ENCODE results near the gene ELK4.

The ELK4 gene

DNA sequence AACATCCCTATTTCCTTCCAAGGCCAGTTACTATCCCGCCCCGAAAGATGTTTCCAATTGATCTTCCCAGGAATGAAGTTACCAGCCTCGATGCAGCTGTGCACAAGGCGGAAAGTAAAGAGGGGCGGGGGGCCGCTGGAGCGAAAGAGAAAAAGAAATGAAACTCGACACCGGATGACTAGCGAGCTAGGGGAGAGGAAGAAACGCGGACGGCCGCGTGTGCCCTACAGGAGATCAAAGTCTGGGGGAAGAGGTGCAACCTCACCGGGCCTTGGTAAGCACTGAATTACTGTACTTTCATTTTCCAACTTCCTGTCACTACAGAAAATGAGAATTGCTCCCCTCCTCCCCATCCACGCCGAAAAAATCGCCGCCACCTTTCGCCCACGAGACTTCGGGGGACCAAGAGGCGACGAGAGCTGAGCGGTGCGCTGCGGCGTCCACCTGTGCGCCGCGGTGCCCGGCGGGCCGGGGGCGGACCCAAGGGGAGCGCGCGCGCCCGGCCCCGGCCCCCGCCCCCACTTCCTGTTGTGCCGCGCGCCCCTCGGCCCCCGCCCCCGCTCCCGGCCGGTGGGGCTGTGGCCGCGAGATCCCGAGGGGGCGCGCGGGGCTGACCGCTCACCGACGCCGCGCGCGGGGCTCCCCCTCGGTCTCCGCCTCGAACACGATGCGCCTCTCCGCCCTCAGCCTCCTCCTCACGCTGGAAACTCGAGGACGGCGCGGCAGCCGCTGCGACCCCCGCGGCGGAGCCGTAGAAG is 622 bp downstream of the ELK4 start:
- H3K27me3 ChIP-seq: no peaks in the 10 kb centered on the region
- H3K36me3 ChIP-seq: no peaks in the 10 kb centered on the region
- peak overlapping the region; percentile 96 to 99 for H3K27ac ChIP-seq
- H3K4me1 ChIP-seq: peaks cover 0 to 38% (median 22%) of the 10 kb centered on the region in 4 donors
- H3K4me3 ChIP-seq: peak overlapping the region; percentile 76 to 86
- peak; percentile 50 to 74 for DNase-seq
- intact Hi-C loops (cut with DNase I; ENCODE audit: low total_unique reads): no loop called here
- no peaks in the 10 kb centered on the region for H3K9me3 ChIP-seq
- TF ChIP-seq, protein P1, sequence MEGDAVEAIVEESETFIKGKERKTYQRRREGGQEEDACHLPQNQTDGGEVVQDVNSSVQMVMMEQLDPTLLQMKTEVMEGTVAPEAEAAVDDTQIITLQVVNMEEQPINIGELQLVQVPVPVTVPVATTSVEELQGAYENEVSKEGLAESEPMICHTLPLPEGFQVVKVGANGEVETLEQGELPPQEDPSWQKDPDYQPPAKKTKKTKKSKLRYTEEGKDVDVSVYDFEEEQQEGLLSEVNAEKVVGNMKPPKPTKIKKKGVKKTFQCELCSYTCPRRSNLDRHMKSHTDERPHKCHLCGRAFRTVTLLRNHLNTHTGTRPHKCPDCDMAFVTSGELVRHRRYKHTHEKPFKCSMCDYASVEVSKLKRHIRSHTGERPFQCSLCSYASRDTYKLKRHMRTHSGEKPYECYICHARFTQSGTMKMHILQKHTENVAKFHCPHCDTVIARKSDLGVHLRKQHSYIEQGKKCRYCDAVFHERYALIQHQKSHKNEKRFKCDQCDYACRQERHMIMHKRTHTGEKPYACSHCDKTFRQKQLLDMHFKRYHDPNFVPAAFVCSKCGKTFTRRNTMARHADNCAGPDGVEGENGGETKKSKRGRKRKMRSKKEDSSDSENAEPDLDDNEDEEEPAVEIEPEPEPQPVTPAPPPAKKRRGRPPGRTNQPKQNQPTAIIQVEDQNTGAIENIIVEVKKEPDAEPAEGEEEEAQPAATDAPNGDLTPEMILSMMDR (IDR thresholded peaks at IDR 0.05): no peak

DNA sequence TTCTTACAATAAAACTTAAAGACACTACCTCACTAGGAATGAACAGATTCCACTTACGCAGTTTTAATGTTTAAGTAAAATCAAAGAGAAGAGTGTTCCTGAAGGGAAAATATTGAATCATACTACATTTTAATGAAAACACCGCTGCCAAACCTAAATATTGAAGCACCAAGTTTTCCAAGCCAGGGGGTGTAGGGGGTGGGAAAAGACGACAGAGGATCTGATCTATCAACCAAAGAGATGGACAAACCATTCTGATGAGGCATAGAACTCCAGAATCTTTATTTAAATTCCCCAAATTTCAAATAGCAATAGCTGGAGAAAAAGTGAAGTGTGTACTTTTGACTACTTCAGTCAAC is 1.2 kb downstream of the ELK4 start:
- TF ChIP-seq, protein P1 (IDR thresholded peaks at IDR 0.05): no peak
- Histone ChIP-seq H3K27ac (peak overlapping the region; percentile 96 to 99), H3K27me3 (no peaks in the 10 kb centered on the region), H3K9me3 (no peaks in the 10 kb centered on the region), H3K4me1 (peaks cover 0 to 36% (median 22%) of the 10 kb centered on the region in 4 donors), H3K4me3 (peak overlapping the region; percentile 76 to 86), H3K36me3 (no peaks in the 10 kb centered on the region)
- intact Hi-C loops (cut with DNase I; ENCODE audit: low total_unique reads): no loop called here
- DNase-seq: no peak

DNA sequence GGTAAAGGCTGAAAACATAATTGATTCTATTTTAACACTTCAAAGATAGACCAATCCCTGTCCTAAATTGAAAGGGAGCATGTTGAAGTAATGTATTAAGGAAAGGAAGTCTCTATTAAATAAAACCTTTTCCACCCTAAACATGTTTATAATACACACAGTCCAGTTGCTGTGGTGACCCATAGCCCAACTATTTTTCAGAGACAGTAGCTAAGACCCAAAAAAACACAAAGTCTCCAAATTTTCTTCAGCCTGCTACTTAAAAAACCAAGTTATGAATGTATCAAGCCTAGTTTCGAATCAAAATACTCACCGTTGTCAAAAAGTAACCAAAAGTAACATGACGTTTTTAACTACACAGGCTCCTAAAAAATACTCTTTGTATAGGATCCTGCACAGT is 1.6 kb downstream of the ELK4 start:
- Histone ChIP-seq H3K27ac (peak overlapping the region; percentile 96 to 99), H3K4me1 (peaks cover 0 to 38% (median 22%) of the 10 kb centered on the region in 4 donors), H3K9me3 (no peaks in the 10 kb centered on the region), H3K27me3 (no peaks in the 10 kb centered on the region), H3K4me3 (peak overlapping the region; percentile 76 to 86), H3K36me3 (no peaks in the 10 kb centered on the region)
- TF ChIP-seq, protein P1 (IDR thresholded peaks at IDR 0.05): no peak
- intact Hi-C loops (cut with DNase I; ENCODE audit: low total_unique reads): no loop called here
- no peak for DNase-seq

DNA sequence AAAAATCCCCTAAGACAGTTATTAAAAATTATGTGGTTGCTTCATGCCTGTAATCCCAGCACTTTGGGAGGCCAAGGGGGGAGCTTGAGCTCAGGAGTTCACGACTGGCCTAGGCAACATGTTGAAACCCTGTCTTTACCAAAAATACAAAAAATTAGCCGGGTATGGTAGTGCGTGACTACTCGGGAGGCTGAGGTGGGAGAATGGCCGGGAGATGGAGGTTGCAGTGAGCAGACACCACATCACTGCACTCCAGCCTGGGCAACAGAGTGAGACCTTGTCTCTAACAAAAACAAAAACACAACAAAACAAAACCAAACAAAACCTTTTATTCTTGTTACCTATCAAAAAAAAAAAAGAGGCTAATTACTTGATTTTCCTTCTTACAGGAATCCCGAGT is 2.1 kb downstream of the ELK4 start:
- intact Hi-C loops (cut with DNase I; ENCODE audit: low total_unique reads): no loop called here

DNA sequence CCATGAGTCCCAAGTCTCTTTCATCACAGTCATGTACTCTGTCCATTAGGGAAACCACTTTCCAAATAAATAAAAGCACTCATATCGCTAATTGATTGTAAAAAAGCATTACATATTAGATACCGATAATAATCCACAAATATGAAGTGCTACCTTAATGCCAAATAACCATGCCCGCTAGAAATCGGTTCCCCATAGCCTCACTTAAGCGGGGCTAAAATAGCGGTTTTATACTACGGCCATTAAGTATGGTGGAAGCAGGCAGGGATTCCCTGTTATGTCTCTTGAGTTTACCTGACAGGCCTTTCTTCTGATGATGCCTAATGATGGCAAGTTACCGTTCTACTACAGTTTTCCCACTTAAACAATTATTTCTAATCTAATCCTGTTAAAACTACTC is 3.9 kb downstream of the ELK4 start:
- Histone ChIP-seq H3K4me3 (no peak overlapping the region), H3K36me3 (peaks cover 0 to 6% (median 5%) of the 10 kb centered on the region in 3 donors), H3K27ac (no peak overlapping the region), H3K9me3 (no peaks in the 10 kb centered on the region), H3K27me3 (no peaks in the 10 kb centered on the region), H3K4me1 (peaks cover 0 to 29% (median 16%) of the 10 kb centered on the region in 4 donors)
- TF ChIP-seq, protein P1 (IDR thresholded peaks at IDR 0.05): no peak
- intact Hi-C loops (cut with DNase I; ENCODE audit: low total_unique reads): no loop called here
- DNase-seq: no peak

More for the DNA sequence above, 2.1 kb downstream of the ELK4 start:
- no peak for DNase-seq
- TF ChIP-seq, protein P1 (IDR thresholded peaks at IDR 0.05): no peak
- H3K9me3 ChIP-seq: no peaks in the 10 kb centered on the region
- no peak overlapping the region for H3K4me3 ChIP-seq
- H3K27me3 ChIP-seq: no peaks in the 10 kb centered on the region
- no peaks in the 10 kb centered on the region for H3K36me3 ChIP-seq
- H3K27ac ChIP-seq: peak overlapping the region in 1 of 2 donors; percentile 96
- peaks cover 0 to 40% (median 22%) of the 10 kb centered on the region in 4 donors for H3K4me1 ChIP-seq
